Measurements from ENCODE around the gene PGAP6. TPM values are rescaled to one million over a fixed set of nuclear protein-coding genes. Genes with fewer than 3 reads are reported as not detected.
"Not testable (repeated sequence)": the region's sequence is repeated elsewhere in the genome, so short reads cannot be mapped to it uniquely, and the experiment has no call there.

PGAP6 gene
- total RNA-seq, 4 donors from 2014 or later = 10.6 to 36.2 (median 12.8) TPM

DNA sequence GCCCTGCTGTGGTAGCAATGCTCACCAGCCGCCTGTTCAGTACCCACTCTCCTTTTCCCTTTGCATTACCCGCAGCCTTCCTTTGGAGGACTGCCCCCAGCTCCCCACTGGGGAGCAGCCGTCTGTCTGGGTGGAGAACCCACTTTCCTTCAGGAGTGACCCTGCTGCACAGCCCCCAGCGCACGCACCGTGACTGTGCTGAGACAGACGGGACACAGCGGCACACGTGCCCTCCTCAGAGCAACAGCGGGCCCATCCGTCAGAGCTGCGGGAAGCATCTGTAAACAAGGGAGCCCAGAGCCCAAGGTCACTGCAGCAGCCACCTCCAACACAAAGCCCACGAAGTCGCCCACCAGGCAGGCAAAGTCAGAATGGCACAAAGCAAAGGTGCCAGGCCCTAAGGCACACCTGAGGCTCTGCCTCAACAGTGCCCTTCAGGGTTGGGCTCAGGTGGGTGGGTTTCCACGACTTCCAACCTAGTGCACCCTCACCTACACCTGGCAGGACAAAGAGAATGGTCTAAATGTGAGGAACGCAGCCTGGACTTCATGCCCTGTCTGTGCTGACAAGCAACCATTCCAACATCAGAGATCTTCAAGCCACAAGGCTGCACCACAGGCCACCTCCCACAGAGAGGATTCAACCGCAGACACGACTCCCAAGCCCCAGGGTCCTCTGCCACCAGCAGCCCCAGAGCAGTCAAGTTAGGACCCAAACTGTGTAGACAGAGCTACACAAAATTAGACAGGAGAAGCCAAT is 39.1 kb downstream of the PGAP6 start:
- TF ChIP-seq, protein P1, sequence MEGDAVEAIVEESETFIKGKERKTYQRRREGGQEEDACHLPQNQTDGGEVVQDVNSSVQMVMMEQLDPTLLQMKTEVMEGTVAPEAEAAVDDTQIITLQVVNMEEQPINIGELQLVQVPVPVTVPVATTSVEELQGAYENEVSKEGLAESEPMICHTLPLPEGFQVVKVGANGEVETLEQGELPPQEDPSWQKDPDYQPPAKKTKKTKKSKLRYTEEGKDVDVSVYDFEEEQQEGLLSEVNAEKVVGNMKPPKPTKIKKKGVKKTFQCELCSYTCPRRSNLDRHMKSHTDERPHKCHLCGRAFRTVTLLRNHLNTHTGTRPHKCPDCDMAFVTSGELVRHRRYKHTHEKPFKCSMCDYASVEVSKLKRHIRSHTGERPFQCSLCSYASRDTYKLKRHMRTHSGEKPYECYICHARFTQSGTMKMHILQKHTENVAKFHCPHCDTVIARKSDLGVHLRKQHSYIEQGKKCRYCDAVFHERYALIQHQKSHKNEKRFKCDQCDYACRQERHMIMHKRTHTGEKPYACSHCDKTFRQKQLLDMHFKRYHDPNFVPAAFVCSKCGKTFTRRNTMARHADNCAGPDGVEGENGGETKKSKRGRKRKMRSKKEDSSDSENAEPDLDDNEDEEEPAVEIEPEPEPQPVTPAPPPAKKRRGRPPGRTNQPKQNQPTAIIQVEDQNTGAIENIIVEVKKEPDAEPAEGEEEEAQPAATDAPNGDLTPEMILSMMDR (IDR thresholded peaks at IDR 0.05) = no peak
- TF ChIP-seq POLR2A (IDR thresholded peaks at IDR 0.05) = no peak
- Histone ChIP-seq H3K4me1 (no peaks in the 10 kb centered on the region), H3K27ac (no peak overlapping the region), H3K9me3 (no peaks in the 10 kb centered on the region), H3K27me3 (no peaks in the 10 kb centered on the region), H3K4me3 (no peak overlapping the region), H3K36me3 (no peaks in the 10 kb centered on the region)
- intact Hi-C loops (cut with DNase I; ENCODE audit: low total_unique reads) = loop anchor here (10.0 kb wide), 1 partner anchor 58 kb away; the partner anchor contains the start of genes ARHGDIG and PDIA2
- DNase-seq = no peak

DNA sequence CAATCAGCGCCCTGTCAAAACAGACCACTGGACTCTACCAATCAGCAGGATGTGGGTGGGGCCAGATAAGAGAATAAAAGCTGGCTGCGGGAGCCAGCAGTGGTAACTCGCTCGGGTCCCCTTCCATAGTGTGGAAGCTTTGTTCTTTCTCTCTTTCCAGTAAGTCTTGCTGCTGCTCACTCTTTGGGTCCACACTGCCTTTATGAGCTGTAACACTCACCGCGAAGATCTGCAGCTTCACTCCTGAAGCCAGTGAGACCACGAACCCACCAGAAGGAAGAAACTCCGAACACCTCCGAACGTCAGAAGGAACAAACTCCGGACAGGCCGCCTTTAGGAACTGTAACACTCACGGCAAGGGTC is 39.8 kb downstream of the PGAP6 start:
- H3K4me3 ChIP-seq, H3K27ac ChIP-seq, H3K4me1 ChIP-seq, DNase-seq, H3K27me3 ChIP-seq, H3K9me3 ChIP-seq, H3K36me3 ChIP-seq: not testable (repeated sequence)
- intact Hi-C loops (cut with DNase I; ENCODE audit: low total_unique reads) = loop anchor here (10.0 kb wide), 1 partner anchor 57 kb away; the partner anchor contains the start of genes ARHGDIG and PDIA2

DNA sequence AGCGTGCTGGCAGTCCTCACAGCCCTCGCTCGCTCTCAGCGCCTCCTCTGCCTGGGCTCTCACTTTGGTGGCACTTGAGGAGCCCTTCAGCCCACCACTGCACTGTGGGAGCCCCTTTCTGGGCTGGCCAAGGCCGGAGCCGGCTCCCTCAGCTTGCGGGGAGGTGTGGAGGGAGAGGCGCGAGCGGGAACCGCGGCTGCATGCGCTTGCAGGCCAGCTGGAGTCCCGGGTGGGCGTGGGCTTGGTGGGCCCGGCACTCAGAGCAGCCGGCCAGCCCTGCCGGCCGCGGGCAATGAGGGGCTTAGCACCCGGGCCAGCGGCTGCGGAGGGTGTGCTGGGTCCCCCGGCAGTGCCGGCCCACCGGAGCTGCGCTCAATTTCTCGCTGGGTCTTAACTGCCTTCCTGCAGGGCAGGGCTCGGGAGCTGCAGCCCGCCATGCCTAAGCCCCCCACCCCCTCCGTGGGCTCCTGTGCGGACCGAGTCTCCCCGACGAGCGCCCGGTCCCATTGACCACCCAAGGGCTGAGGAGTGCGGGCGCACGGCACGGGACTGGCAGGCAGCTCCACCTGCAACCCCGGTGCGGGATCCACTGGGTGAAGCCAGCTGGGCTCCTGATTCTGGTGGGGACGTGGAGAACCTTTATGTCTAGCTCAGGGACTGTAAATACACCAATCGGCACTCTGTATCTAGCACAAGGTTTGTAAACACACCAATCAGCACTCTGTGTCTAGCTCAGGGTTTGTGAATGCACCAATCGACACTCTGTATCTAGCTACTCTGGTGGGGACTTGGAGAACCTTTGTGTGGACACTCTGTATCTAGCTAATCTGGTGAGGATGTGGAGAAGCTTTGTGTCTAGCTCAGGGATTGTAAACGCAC is 40.4 kb downstream of the PGAP6 start:
- not testable (repeated sequence) for H3K9me3 ChIP-seq, DNase-seq, H3K36me3 ChIP-seq, H3K4me1 ChIP-seq, H3K4me3 ChIP-seq, H3K27ac ChIP-seq, H3K27me3 ChIP-seq
- intact Hi-C loops (cut with DNase I; ENCODE audit: low total_unique reads) = loop anchor here (10.0 kb wide), 1 partner anchor 57 kb away; the partner anchor contains the start of genes ARHGDIG and PDIA2

DNA sequence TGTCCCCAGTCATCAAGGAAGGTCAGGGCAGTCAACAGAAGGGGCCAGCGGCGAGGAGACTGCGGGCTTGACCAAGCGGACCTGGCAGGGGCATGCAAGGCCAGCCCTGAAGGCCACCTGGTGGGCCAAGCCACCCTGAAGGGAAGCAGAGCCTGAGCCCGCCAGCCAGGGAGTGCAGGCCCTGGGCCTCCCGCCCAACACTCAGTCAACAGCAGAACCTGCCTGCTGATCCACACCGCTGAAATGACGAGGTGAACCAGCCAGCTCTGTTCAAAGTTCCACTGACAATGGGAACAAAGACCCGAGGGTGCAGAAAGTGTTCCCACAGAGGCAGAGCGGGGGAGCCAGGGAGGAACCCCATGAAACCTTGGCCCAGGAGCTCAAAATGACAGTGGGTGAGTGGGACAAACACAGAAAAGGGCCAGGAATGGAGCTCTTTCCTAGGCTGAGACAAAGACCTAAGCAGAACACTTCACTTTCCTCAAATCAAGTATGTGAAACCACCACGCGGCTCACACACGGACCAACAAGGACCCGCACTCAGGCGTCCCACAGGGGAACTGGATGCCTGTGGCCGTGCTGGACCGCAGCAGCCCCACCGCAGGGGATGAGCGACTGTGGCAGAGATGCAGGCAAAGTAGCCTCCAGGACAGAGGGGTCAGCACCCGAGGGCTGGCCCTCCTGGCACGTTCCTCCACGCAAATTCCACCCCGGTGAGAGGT is 41.2 kb downstream of the PGAP6 start:
- H3K27ac ChIP-seq = no peak overlapping the region
- no peaks in the 10 kb centered on the region for H3K4me1 ChIP-seq
- intact Hi-C loops (cut with DNase I; ENCODE audit: low total_unique reads) = loop anchor here (10.0 kb wide), 1 partner anchor 56 kb away; the partner anchor contains the start of genes ARHGDIG and PDIA2
- TF ChIP-seq, protein P1 (IDR thresholded peaks at IDR 0.05) = no peak
- no peak for TF ChIP-seq POLR2A (IDR thresholded peaks at IDR 0.05)
- H3K27me3 ChIP-seq = no peaks in the 10 kb centered on the region
- no peaks in the 10 kb centered on the region for H3K36me3 ChIP-seq
- H3K4me3 ChIP-seq = no peak overlapping the region
- H3K9me3 ChIP-seq = no peaks in the 10 kb centered on the region
- no peak for DNase-seq

DNA sequence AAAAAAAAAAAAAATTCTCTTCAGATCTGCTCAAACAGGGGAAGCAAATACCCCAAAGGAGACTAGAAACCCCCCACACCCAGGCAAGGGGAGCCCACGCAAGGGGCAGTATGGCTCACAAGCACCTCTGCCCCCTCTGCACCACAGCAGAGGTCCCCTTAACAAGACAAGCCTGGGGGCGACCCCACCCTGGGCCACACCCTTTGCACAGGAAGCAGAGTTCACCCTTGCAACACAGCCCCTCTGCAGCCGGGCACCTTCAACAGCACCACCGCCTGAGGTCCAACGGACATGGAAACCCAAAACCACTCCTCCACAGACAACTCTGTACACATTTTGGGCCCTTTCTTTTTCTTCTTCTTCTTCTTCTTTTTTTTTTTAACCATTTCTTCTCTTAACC is 42.1 kb downstream of the PGAP6 start:
- no peaks in the 10 kb centered on the region for H3K36me3 ChIP-seq
- intact Hi-C loops (cut with DNase I; ENCODE audit: low total_unique reads) = loop anchor here (10.0 kb wide), 1 partner anchor 55 kb away; the partner anchor contains the start of genes ARHGDIG and PDIA2
- no peaks in the 10 kb centered on the region for H3K9me3 ChIP-seq
- DNase-seq = no peak
- TF ChIP-seq, protein P1 (IDR thresholded peaks at IDR 0.05) = no peak
- no peak for TF ChIP-seq POLR2A (IDR thresholded peaks at IDR 0.05)
- no peak overlapping the region for H3K27ac ChIP-seq
- no peaks in the 10 kb centered on the region for H3K27me3 ChIP-seq
- no peak overlapping the region for H3K4me3 ChIP-seq
- H3K4me1 ChIP-seq = no peaks in the 10 kb centered on the region
